Epithelial cell of proximal tubule (primary cell): ENCODE data around the gene IRGQ. TPM values are rescaled to one million over a fixed set of nuclear protein-coding genes. Genes with fewer than 3 reads are reported as not detected.

ENCODE experiments used
- DNase-seq: peaks from one replicate; pipeline ENCODE4 v3.0.0-alpha.2; 2011; ENCODE audit warnings: low read depth
- H3K4me3 ChIP-seq: 2 replicates; pipeline ENCODE4 v1.5.1; 2011; ENCODE audit warnings: low read depth, mild to moderate bottlenecking, low read length
- CTCF ChIP-seq: conservative IDR thresholded peaks from 2 replicates; pipeline ENCODE4 v1.5.1; 2012; ENCODE audit warnings: low read depth, mild to moderate bottlenecking, low read length
- total RNA-seq: library from RNA; depleted of rRNA; stranded (reverse); fragments of >200 nt; gene quantifications from 2 replicates; pipeline ENCODE4 v1.2.3, GENCODE V29; 2015

Gene IRGQ
- total RNA-seq: 20.8 and 21.3 TPM in 2 replicates

DNA sequence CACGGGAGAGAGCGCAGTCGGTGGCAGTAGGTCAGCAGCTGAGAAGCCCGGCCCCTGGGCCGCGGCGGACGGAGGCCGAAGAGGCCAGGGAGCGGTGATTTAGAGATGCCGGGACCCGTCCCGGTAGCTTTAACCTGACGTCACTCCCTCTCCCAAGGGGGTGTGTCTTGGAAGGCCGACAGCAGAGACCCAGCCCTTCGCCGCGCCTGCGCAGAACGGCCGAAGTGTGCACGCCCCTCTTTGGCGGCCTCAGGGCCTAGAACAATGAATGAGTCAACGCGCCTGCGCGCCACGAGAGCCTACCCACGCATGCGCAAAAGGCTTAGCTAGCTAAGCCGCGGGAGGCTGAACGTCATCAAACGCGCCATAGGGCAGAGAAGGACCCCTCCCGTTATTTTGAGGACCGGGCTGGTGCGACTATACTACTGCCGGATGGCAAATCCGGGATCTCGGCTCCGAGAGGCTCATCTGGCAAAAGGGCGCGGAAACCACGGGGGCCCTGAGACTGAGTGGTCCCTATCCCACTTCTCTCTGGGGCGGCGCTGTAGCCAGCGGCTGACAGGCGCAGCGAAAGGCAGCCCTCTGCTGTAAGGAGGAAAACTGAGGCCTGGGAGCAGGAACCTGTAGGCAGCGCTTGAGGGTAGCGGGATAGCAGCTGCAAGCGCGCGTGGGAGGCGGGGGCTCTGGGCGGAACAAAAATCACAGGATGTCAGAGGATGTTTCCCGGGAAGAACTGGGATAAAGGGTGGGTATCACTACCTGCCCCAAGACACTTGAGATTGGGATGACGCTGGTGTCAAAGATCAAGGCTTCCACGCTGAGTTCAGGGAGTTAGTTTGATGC is at the start of gene IRGQ, which contains the start of gene ZNF576:
Gene IRGQ, minus strand, starts transcription at position 136 of the 843 bp plus-strand sequence. CDS start 796 bp downstream, outside the sequence.
Gene ZNF576, plus strand, starts transcription at position 597 of the 843 bp plus-strand sequence. CDS start 514 bp downstream, outside the sequence.
- DNase-seq: peak; percentile 92
- TF ChIP-seq CTCF: no peak
- H3K4me3 ChIP-seq: peak within 1 kb of the TSS; percentile 80

- no peak for TF ChIP-seq CTCF
- no peak for DNase-seq
- H3K4me3 ChIP-seq: no peak overlapping the region
These were observed 48.2 kb upstream of the IRGQ start for GRCh38 chr19:43644181-43644580.

DNA sequence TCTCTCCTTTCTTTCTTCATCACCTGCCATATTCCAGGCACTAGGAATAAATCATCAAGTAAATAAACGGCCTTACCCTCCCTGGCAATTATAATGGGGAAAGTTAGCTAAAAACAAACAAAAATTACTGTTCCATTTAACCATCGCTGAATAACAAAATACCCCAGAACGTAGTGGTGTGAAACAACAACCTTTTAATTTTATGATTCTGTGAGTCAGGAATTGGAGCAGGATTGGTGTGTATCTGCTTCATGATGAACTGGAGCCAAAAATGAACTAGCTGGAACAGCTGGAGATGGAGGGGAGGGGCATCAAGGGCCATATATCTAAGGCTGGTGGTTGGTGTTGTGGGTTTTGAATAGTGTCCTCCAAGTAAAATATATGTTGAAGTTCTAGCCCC is 47.4 kb upstream of the IRGQ start:
- H3K4me3 ChIP-seq: no peak overlapping the region
- DNase-seq: no peak
- no peak for TF ChIP-seq CTCF

DNA sequence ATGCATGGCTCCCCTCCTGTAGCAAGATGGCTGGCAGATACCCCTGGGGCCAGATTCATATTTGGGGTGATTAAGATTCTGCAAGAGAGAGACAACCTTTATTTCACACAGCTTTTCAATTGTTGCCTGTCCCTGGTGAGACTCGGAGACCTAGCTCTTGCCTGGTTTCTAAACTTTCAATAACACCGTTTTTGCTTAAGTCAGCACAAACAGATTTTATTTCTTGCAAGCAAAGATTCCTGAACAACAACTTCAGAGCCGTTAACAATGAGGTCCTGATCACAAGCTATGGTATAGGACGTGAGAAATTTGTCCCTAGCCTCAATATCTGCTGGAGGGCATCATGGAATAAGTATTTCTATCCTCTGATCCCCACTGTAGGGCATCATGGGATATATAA is 46.6 kb upstream of the IRGQ start:
- H3K4me3 ChIP-seq: no peak overlapping the region
- DNase-seq: no peak
- no peak for TF ChIP-seq CTCF

- no peak overlapping the region for H3K4me3 ChIP-seq
- no peak for DNase-seq
- no peak for TF ChIP-seq CTCF
These were observed 45.4 kb upstream of the IRGQ start for GRCh38 chr19:43641333-43641732.

DNA sequence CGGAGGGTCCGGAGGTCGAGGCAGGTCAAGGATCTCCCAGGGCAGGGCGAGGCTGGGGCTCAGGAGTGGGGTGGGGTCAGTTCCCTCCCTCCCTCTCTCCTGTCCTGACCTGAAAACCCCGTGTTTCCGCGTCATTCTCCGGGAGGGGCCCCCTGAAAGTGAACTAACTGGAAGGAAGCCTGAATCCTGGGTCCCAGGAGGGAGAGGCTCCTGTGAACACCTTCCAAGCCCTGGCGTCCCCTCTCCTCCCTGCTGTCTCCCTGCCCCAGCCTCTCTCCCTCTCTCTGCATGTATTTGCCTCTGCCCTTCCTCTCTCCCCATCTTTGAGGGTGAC is 44.5 kb upstream of the IRGQ start:
- no peak for DNase-seq
- H3K4me3 ChIP-seq: peak overlapping the region; percentile 57
- TF ChIP-seq CTCF: no peak
